Sciatic nerve (tissue), 2 donors: ENCODE measurements around the gene KCNA3. TPM values are rescaled to one million over a fixed set of nuclear protein-coding genes. Genes with fewer than 3 reads are reported as not detected.

Experiments used
- ATAC-seq: fragments of 200-7000 bp; cut with Tn5 transposase; one replicate; pipeline ENCODE4 v1.9.1; 2020; ENCODE audit warnings: mild to moderate bottlenecking, moderate library complexity
- DNase-seq: peaks from one replicate; pipeline ENCODE4 v3.0.0-alpha.2; 2020; ENCODE audit warnings: low spot score
- intact Hi-C: fragments of 100-400 bp; cut with DNase I; formaldehyde crosslinking; loops from one replicate; pipeline ENCODE4 v1.14.2; 2022
- total RNA-seq: library from RNA; stranded (reverse); fragmentation: NEBNext Ultra II Directional; extraction: Animal tissue kit (Norgen Biotek cat#: 25700); gene quantifications from one replicate; pipeline ENCODE4 v1.2.1, GENCODE V29; 2021
- donor health status: DM: no; HTN: no; CAD: no.
- donor health status: DM: no; HTN: no; CAD: no.

Gene KCNA3
- 0.85 TPM for total RNA-seq

GRCh38 chr1:110674337-110675059, at the start of gene KCNA3:
TSS of gene KCNA3 (minus strand) at chr1:110674940. CDS start at chr1:110674809, 131 bp downstream.
- peak; percentile 46 for ATAC-seq
- peak; percentile 58 for DNase-seq
- intact Hi-C loops = no loop called here

- DNase-seq (no peak), ATAC-seq (no peak)
- intact Hi-C loops = no loop called here
These were observed 48.1 kb upstream of the KCNA3 start for GRCh38 chr1:110722807-110723206.

GRCh38 chr1:110719908-110720307, 45.2 kb upstream of the KCNA3 start:
- ATAC-seq (no peak), DNase-seq (no peak)
- intact Hi-C loops = no loop called here

GRCh38 chr1:110718452-110718851, 43.7 kb upstream of the KCNA3 start:
- intact Hi-C loops = no loop called here
- ATAC-seq = no peak
- no peak for DNase-seq

- intact Hi-C loops = no loop called here
- no peak for DNase-seq
- no peak for ATAC-seq
These were observed 42.4 kb upstream of the KCNA3 start for GRCh38 chr1:110717179-110717578.

- ATAC-seq (no peak), DNase-seq (no peak)
- intact Hi-C loops = no loop called here
These were observed 39.7 kb upstream of the KCNA3 start for GRCh38 chr1:110714374-110714995.

- ATAC-seq (no peak), DNase-seq (no peak)
- intact Hi-C loops = no loop called here
These were observed 38.5 kb upstream of the KCNA3 start for GRCh38 chr1:110713221-110713620.

GRCh38 chr1:110710314-110710713, 35.6 kb upstream of the KCNA3 start:
- ATAC-seq (no peak), DNase-seq (no peak)
- intact Hi-C loops = no loop called here

GRCh38 chr1:110708974-110709440, 34.3 kb upstream of the KCNA3 start:
- intact Hi-C loops = no loop called here
- no peak for DNase-seq
- no peak for ATAC-seq

GRCh38 chr1:110707232-110707631, 32.5 kb upstream of the KCNA3 start:
- no peak for ATAC-seq
- intact Hi-C loops = no loop called here
- DNase-seq = no peak

- ATAC-seq (no peak), DNase-seq (no peak)
- intact Hi-C loops = no loop called here
These were observed 31.9 kb upstream of the KCNA3 start for GRCh38 chr1:110706621-110707020.

- intact Hi-C loops = no loop called here
- DNase-seq = no peak
- ATAC-seq = no peak
These were observed 27.5 kb upstream of the KCNA3 start for GRCh38 chr1:110702260-110702659.

- DNase-seq (no peak), ATAC-seq (no peak)
- intact Hi-C loops = no loop called here
These were observed 26.0 kb upstream of the KCNA3 start for GRCh38 chr1:110700767-110701166.

GRCh38 chr1:110697606-110698005, 22.9 kb upstream of the KCNA3 start:
- no peak for DNase-seq
- ATAC-seq = no peak
- intact Hi-C loops = no loop called here

- no peak for DNase-seq
- intact Hi-C loops = no loop called here
- ATAC-seq = no peak
These were observed 22.1 kb upstream of the KCNA3 start for GRCh38 chr1:110696818-110697217.

- no peak for ATAC-seq
- intact Hi-C loops = no loop called here
These were observed 16.1 kb upstream of the KCNA3 start for GRCh38 chr1:110690709-110691365.

GRCh38 chr1:110689868-110690267, 15.1 kb upstream of the KCNA3 start:
- no peak for ATAC-seq
- intact Hi-C loops = no loop called here
- DNase-seq = no peak

More at GRCh38 chr1:110690709-110691365, 16.1 kb upstream of the KCNA3 start:
- no peak for DNase-seq

GRCh38 chr1:110688514-110688913, 13.8 kb upstream of the KCNA3 start:
- intact Hi-C loops = no loop called here
- no peak for ATAC-seq
- no peak for DNase-seq

- DNase-seq (no peak), ATAC-seq (no peak)
- intact Hi-C loops = no loop called here
These were observed 12.5 kb upstream of the KCNA3 start for GRCh38 chr1:110687250-110687649.

- DNase-seq = no peak
- intact Hi-C loops = no loop called here
- ATAC-seq = no peak
These were observed 11.4 kb upstream of the KCNA3 start for GRCh38 chr1:110686188-110686587.
